Measurements from ENCODE around the gene COL6A2.
"Not testable (repeated sequence)": the region's sequence is repeated elsewhere in the genome, so short reads cannot be mapped to it uniquely, and the experiment has no call there.

Gene COL6A2

DNA sequence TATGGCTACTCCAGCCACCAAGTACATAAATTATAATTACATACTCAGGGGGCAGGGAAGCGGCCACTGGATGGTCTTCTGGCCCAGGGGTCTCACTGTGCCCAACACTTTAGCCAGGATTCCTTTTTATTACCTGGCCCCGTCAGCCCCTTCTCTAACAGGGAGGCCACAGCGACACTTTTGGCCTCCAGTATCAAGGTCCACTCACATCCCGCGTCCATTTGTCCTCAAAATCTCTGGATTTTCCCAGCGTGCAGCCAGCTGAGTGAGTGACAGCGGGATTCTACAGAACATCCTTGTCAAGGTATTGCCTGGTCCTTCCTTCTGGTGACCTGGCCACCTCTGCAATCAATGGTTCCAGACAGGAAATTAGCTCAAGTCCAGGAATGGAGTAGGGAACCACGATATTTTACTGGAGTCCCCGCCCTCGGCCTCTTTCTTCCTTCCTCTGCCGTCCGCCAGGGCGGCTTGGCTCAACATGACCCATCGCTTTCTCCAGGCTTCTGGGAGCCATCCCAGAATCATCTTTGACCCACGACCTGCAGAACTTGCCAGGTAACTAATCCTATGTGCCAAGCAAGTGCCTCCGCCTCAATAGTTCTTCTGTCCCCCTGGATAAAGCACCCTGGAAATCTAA lies 2.7 kb upstream of the COL6A2 start:
- no peak for DNase-seq

GRCh38 chr21:46095814-46096595 lies 1.9 kb upstream of the COL6A2 start:
- DNase-seq = no peak

GRCh38 chr21:46096596-46097335 lies 1.1 kb upstream of the COL6A2 start:
- DNase-seq = no peak

DNA sequence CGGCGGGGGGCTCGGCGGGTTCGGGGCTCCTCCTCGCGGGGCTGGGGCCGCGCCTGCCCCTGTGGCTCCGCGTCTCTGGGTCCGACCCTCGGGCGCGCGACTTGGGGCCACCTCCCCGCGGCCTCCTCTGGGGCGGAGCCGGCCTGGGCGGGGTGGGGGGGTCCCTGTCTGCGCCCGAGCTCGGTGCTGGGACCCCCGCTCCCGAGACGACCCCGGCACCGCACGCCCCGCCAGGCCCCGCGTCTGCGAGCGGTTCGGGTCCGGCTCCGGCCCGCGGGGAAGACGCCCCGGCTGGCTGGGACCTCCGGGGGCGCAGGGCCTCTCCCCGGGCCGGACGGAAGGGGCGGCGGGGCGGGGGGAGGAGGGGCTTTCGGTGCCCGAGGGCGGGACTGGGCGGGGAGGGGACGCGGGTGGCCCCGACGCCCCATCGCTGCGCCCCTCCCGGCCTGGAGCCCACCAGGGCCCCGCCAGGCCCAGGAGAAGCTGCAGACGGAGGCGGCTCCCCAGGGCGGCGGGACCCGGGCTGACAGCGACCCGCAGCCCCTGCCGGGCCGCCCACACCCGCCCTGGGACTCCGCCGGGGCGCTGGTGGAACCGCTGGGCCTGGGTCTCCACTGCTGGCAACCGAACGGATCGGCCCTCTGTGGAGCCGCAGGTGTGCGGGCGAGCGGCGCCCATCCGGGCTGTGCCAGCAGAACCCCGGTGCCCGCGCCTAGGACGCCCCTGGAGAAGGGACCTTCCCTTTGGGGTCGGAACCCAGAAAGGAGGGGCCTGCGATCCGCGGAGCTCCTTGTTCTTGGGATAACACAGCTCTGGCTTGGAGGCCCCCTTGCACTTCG lies 610 bp downstream of the COL6A2 start:
- no peak for DNase-seq

- DNase-seq = no peak
Observed at GRCh38 chr21:46099476-46099875, 1.6 kb downstream of the COL6A2 start.

DNA sequence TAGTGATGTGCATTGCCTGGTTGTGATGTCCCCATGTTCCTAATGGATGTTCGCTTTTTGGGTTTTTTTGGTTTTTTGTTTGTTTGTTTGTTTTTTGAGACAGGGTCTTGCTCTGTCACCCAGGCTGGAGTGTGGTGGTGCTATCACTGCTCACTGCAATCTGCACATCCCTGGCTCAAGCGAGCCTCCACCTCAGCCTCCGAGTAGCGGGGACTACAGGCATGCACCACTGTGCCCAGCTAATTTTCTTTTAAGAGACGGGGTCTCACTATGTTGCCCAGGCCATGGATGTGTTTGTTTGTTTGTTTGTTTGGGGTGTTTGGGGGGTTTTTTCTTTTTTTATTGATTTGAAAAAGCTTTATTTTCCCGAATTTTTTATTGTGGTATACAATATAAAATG lies 2.1 kb downstream of the COL6A2 start:
- no peak for DNase-seq

DNA sequence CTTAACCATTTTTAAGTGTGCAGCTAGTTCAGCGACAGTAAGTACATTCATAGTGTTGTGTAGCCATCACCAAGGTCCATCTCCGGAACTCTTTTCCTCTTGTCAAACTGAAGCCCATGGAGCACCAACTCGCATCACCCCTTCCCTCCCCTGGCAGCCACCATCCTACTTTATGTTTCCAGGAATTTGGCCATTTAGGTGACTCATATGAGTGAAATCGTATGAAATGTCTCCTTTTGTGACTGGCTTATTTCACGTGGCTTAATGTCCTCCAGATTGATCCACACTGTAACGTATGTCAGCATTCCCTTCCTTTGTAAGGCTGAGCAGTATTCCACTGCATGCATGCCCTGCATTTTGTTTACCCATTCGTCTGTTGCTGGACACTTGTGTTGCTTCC lies 2.5 kb downstream of the COL6A2 start:
- DNase-seq = no peak

DNA sequence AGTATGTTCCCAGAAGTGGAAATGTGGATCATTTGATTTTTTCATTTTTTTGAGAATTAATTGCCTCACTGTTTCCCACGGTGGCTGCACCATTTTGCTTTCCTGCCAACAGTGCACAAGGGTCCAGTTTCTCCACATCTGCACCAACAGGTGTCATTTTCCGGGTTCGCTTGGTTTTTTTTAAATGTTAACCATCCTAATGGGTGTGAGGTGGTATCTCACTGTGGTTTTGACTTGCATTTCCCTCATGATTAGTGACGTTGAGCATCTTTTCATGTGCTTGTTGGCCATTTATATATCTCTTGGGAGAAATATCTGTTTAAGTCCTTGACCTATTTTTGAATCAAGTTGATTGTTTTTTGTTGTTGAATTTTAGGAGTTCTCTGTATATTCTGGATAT lies 3.0 kb downstream of the COL6A2 start:
- no peak for DNase-seq

DNA sequence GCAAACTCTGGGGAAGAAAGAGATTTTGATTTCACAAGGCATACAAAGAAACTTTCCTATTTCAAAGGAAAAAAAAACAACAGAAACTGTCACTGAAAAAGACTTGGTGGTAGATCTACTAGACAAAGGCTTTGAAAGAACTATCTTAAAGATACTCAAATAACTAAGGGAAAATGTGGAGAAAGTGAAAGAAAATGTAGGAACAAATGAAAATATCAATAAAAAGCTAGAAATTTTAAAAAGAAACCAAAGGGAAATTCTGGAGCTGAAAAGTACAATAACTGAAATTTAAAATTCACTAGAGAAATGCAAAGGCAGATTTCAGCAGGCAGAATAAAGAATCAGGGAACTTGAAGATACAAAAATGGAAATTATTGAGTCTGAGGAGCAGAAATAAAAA lies 6.2 kb downstream of the COL6A2 start:
- DNase-seq = no peak

DNA sequence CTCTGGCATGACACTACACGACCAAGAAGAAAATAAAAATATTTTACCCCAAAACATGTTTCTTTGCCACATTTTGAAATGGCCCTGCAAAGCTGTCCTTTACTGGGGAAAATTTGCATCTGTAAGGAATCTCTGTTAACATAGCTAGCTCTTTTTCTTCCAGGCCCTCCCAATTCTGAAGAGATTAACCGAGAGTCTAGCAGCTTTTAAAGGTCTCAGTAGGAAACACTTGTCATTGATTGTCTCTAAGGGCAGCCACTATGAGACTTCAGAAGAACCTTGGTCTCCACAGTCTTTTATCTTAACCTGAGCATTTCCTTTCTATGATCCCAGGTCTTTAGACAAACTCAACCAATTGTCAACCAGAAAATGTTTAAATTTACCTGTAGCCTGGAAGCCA lies 9.5 kb downstream of the COL6A2 start:
- DNase-seq = not testable (repeated sequence)

DNA sequence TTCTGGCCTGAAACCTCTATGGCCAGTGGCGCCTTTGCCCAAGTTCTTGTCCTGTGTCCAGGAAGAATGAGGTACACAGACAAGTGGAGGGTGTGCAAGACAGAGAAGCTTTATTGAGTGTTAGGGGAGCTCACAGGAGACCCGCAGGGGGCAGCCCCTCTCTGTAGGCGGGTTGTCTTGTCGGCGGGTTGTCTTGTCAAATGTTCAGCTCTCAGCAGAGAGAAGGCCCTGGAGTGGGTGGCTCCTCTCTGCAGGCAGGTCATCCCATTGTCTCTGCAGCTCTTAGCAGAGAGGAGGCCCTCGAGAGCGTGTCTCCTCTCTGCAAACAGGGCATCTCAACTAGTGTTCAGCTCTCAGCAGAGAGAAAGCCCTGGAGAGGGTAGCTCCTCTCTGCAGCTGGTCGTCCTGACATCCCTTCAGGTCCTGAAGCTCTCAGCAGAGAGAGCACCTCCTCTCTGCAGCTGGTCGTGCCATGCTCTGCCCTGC lies 11.0 kb downstream of the COL6A2 start:
- DNase-seq = no peak

GRCh38 chr21:46109313-46110221 lies 11.7 kb downstream of the COL6A2 start:
- no peak for DNase-seq

DNA sequence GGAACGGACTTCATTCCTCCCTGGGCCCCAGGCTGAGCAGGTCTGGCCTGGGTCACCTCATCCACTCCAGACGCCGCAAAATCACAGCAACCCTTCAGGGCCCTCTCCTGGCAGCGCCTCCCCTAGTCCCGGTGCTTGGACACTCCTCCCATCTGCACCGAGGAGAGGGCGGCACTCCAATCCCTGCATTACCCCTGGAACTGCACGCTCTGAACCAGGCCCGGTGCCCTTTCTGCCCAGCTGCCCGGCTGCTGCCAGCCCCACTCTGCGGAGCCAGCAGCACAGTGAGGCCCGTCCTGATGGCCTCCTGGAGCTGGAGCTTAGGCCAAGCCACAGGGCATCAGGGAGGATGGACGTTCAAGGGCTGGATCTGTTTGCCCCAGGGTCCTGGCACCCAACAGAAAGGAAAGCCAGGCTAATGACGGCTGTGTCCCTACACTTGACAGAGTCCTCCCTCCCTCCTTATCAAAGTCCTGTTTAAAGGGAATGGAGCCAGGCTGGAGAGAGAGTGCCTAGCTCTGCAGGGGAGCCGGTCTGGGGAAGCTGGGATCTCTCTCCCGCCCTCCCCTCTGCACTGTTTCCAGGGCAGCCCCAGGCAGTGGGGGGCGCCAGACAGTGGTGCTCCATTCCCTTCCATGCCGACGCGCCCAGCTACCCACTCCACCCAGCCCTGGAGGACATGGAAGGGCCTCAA lies 12.7 kb downstream of the COL6A2 start:
- DNase-seq = no peak

GRCh38 chr21:46111193-46111571 lies 13.3 kb downstream of the COL6A2 start:
- no peak for DNase-seq

- no peak for DNase-seq
Observed at GRCh38 chr21:46111857-46112724, 14.2 kb downstream of the COL6A2 start.

DNA sequence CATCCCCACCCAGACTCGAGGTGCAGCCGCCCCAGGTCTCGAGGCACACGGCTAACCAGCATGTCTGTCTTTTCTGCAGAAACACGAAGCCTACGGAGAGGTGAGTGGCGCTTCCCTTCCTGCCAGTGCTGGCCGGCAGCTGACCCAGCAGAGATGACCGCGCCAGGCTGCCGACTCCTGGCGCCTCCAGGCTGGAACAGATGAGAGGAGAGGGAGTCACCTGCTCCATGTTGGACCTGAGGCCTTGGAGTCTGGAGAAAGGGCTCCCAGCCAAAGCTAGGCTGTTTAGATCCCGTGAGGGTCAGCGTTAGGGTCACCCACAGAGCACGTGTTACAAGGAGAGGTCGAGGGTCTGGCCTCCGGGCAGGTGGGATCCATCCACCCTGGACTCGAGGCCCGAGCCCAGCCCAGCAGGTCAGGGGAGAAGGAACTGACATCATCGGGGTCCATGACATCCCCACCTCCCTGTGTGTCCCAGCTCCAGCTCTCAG lies 14.9 kb downstream of the COL6A2 start:
- DNase-seq = no peak

DNA sequence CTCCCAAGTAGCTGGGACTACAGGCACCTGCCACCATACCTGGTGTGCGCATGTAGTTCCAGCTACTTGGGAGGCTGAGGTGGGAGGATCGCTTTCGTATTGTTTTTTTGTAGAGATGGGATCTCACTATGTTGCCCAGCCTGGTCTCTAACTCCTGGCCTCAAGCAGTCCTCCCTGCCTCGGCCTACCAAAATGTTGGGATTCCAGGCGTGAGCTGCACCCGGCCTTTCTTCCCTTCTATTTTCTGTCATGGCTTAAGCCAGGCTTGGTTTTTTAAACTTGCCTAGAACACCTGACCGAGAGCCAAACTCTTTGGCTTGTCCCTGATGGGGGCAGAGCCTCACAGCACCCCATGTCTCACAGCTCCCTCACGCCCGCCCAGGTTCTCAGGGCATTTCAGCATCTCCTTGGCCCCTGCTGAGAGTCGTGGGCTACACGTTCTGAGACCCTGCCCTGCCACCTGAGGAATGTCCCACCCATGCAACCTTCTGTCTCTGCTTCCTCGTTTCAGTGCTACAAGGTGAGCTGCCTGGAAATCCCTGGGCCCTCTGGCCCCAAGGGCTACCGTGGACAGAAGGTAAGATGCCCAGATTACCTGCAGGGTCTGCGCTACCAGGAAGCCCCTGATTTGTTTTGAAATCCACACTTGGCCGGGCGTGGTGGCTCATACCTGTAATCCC lies 15.7 kb downstream of the COL6A2 start:
- no peak for DNase-seq

- no peak for DNase-seq
Observed at GRCh38 chr21:46114963-46115362, 17.1 kb downstream of the COL6A2 start.

- no peak for DNase-seq
Observed at GRCh38 chr21:46115441-46116188, 17.7 kb downstream of the COL6A2 start.

Data from amniotic stem cell (primary cell).